ENCODE results near the gene ZNF780A.

Gene ZNF780A

GRCh38 chr19:40088299-40089047, 2.3 kb downstream of the ZNF780A start:
- Histone ChIP-seq H3K4me1 (ENCODE audit: control insufficient read depth, insufficient read depth, low read length) (peaks cover 6% of the 10 kb centered on the region), H3K36me3 (ENCODE audit: control insufficient read depth, insufficient read depth, low read length) (no peaks in the 10 kb centered on the region), H3K27me3 (ENCODE audit: control insufficient read depth, insufficient read depth, low read length, poor library complexity, severe bottlenecking) (no peaks in the 10 kb centered on the region), H3K27ac (ENCODE audit: insufficient read depth, low read depth, low read length, poor library complexity, severe bottlenecking) (no peak overlapping the region), H3K4me3 (ENCODE audit: insufficient read depth, low read depth, low read length) (no peak overlapping the region), H3K9me3 (ENCODE audit: control insufficient read depth, low read length) (no peaks in the 10 kb centered on the region)
- WGBS, 2 experiments = 89 to 91% methylated on average over 3 to 5 of the region's 5 CpGs

- no peak overlapping the region for H3K4me3 ChIP-seq (ENCODE audit: insufficient read depth, low read depth, low read length)
- no peak overlapping the region for H3K27ac ChIP-seq (ENCODE audit: insufficient read depth, low read depth, low read length, poor library complexity, severe bottlenecking)
- H3K36me3 ChIP-seq (ENCODE audit: control insufficient read depth, insufficient read depth, low read length) = peaks cover 21% of the 10 kb centered on the region
- H3K4me1 ChIP-seq (ENCODE audit: control insufficient read depth, insufficient read depth, low read length) = peaks cover 6% of the 10 kb centered on the region
- no peaks in the 10 kb centered on the region for H3K27me3 ChIP-seq (ENCODE audit: control insufficient read depth, insufficient read depth, low read length, poor library complexity, severe bottlenecking)
- WGBS, 2 experiments = 87 to 91% methylated on average over 4 of the region's 4 CpGs
- H3K9me3 ChIP-seq (ENCODE audit: control insufficient read depth, low read length) = no peaks in the 10 kb centered on the region
Measured at GRCh38 chr19:40084948-40085347, 5.8 kb downstream of the ZNF780A start.

- peaks cover 39% of the 10 kb centered on the region for H3K36me3 ChIP-seq (ENCODE audit: control insufficient read depth, insufficient read depth, low read length)
Measured at GRCh38 chr19:40081411-40081810, 9.3 kb downstream of the ZNF780A start.

GRCh38 chr19:40080289-40080688, 10.5 kb downstream of the ZNF780A start:
- no peaks in the 10 kb centered on the region for H3K4me1 ChIP-seq (ENCODE audit: control insufficient read depth, insufficient read depth, low read length)
- WGBS, 2 experiments = 80% methylated on average over 1 of the region's 1 CpG; no CpG with 5 or more reads in 1 of the 2 experiments
- no peak overlapping the region for H3K4me3 ChIP-seq (ENCODE audit: insufficient read depth, low read depth, low read length)
- peaks cover 7% of the 10 kb centered on the region for H3K9me3 ChIP-seq (ENCODE audit: control insufficient read depth, low read length)
- no peak overlapping the region for H3K27ac ChIP-seq (ENCODE audit: insufficient read depth, low read depth, low read length, poor library complexity, severe bottlenecking)
- no peaks in the 10 kb centered on the region for H3K27me3 ChIP-seq (ENCODE audit: control insufficient read depth, insufficient read depth, low read length, poor library complexity, severe bottlenecking)
- H3K36me3 ChIP-seq (ENCODE audit: control insufficient read depth, insufficient read depth, low read length) = peaks cover 50% of the 10 kb centered on the region

More at GRCh38 chr19:40081411-40081810, 9.3 kb downstream of the ZNF780A start:
- Histone ChIP-seq H3K4me1 (ENCODE audit: control insufficient read depth, insufficient read depth, low read length) (no peaks in the 10 kb centered on the region), H3K27me3 (ENCODE audit: control insufficient read depth, insufficient read depth, low read length, poor library complexity, severe bottlenecking) (no peaks in the 10 kb centered on the region), H3K27ac (ENCODE audit: insufficient read depth, low read depth, low read length, poor library complexity, severe bottlenecking) (no peak overlapping the region), H3K9me3 (ENCODE audit: control insufficient read depth, low read length) (peaks cover 7% of the 10 kb centered on the region), H3K4me3 (ENCODE audit: insufficient read depth, low read depth, low read length) (no peak overlapping the region)
- 90 to 95% methylated on average over 1 of the region's 1 CpG for WGBS, 2 experiments

- Histone ChIP-seq H3K4me3 (ENCODE audit: insufficient read depth, low read depth, low read length) (no peak overlapping the region), H3K27ac (ENCODE audit: insufficient read depth, low read depth, low read length, poor library complexity, severe bottlenecking) (no peak overlapping the region), H3K4me1 (ENCODE audit: control insufficient read depth, insufficient read depth, low read length) (no peaks in the 10 kb centered on the region), H3K27me3 (ENCODE audit: control insufficient read depth, insufficient read depth, low read length, poor library complexity, severe bottlenecking) (no peaks in the 10 kb centered on the region), H3K9me3 (ENCODE audit: control insufficient read depth, low read length) (peaks cover 10% of the 10 kb centered on the region), H3K36me3 (ENCODE audit: control insufficient read depth, insufficient read depth, low read length) (peaks cover 67% of the 10 kb centered on the region)
- WGBS, 2 experiments = 91 to 100% methylated on average over 1 of the region's 1 CpG
Measured at GRCh38 chr19:40078377-40078776, 12.4 kb downstream of the ZNF780A start.

GRCh38 chr19:40070058-40070457, 20.7 kb downstream of the ZNF780A start:
- H3K4me1 ChIP-seq (ENCODE audit: control insufficient read depth, insufficient read depth, low read length) = no peaks in the 10 kb centered on the region
- no peaks in the 10 kb centered on the region for H3K27me3 ChIP-seq (ENCODE audit: control insufficient read depth, insufficient read depth, low read length, poor library complexity, severe bottlenecking)
- H3K4me3 ChIP-seq (ENCODE audit: insufficient read depth, low read depth, low read length) = no peak overlapping the region
- peaks cover 14% of the 10 kb centered on the region for H3K36me3 ChIP-seq (ENCODE audit: control insufficient read depth, insufficient read depth, low read length)
- H3K27ac ChIP-seq (ENCODE audit: insufficient read depth, low read depth, low read length, poor library complexity, severe bottlenecking) = no peak overlapping the region
- peaks cover 3% of the 10 kb centered on the region for H3K9me3 ChIP-seq (ENCODE audit: control insufficient read depth, low read length)
- WGBS, 2 experiments = no CpG with 5 or more reads among the region's 1 CpG

GRCh38 chr19:40059624-40060023, 31.1 kb downstream of the ZNF780A start:
- H3K36me3 ChIP-seq (ENCODE audit: control insufficient read depth, insufficient read depth, low read length) = no peaks in the 10 kb centered on the region
- no peaks in the 10 kb centered on the region for H3K4me1 ChIP-seq (ENCODE audit: control insufficient read depth, insufficient read depth, low read length)
- 89% methylated on average over 1 of the region's 1 CpG; no CpG with 5 or more reads in 1 of the 2 experiments for WGBS, 2 experiments
- no peak overlapping the region for H3K4me3 ChIP-seq (ENCODE audit: insufficient read depth, low read depth, low read length)
- H3K27ac ChIP-seq (ENCODE audit: insufficient read depth, low read depth, low read length, poor library complexity, severe bottlenecking) = no peak overlapping the region
- no peaks in the 10 kb centered on the region for H3K27me3 ChIP-seq (ENCODE audit: control insufficient read depth, insufficient read depth, low read length, poor library complexity, severe bottlenecking)
- H3K9me3 ChIP-seq (ENCODE audit: control insufficient read depth, low read length) = no peaks in the 10 kb centered on the region

- no peaks in the 10 kb centered on the region for H3K4me1 ChIP-seq (ENCODE audit: control insufficient read depth, insufficient read depth, low read length)
- no CpG with 5 or more reads among the region's 1 CpG for WGBS, 2 experiments
- H3K36me3 ChIP-seq (ENCODE audit: control insufficient read depth, insufficient read depth, low read length) = no peaks in the 10 kb centered on the region
- H3K27me3 ChIP-seq (ENCODE audit: control insufficient read depth, insufficient read depth, low read length, poor library complexity, severe bottlenecking) = no peaks in the 10 kb centered on the region
- no peaks in the 10 kb centered on the region for H3K9me3 ChIP-seq (ENCODE audit: control insufficient read depth, low read length)
- no peak overlapping the region for H3K27ac ChIP-seq (ENCODE audit: insufficient read depth, low read depth, low read length, poor library complexity, severe bottlenecking)
- no peak overlapping the region for H3K4me3 ChIP-seq (ENCODE audit: insufficient read depth, low read depth, low read length)
Measured at GRCh38 chr19:40057166-40057565, 33.6 kb downstream of the ZNF780A start.

GRCh38 chr19:40056505-40056904, 34.2 kb downstream of the ZNF780A start:
- Histone ChIP-seq H3K36me3 (ENCODE audit: control insufficient read depth, insufficient read depth, low read length) (no peaks in the 10 kb centered on the region), H3K4me1 (ENCODE audit: control insufficient read depth, insufficient read depth, low read length) (no peaks in the 10 kb centered on the region), H3K9me3 (ENCODE audit: control insufficient read depth, low read length) (no peaks in the 10 kb centered on the region), H3K27ac (ENCODE audit: insufficient read depth, low read depth, low read length, poor library complexity, severe bottlenecking) (no peak overlapping the region), H3K4me3 (ENCODE audit: insufficient read depth, low read depth, low read length) (peak overlapping the region; percentile 86), H3K27me3 (ENCODE audit: control insufficient read depth, insufficient read depth, low read length, poor library complexity, severe bottlenecking) (no peaks in the 10 kb centered on the region)
- WGBS, 2 experiments = 39 to 42% methylated on average over 6 to 7 of the region's 7 CpGs

- H3K27me3 ChIP-seq (ENCODE audit: control insufficient read depth, insufficient read depth, low read length, poor library complexity, severe bottlenecking) = no peaks in the 10 kb centered on the region
- H3K9me3 ChIP-seq (ENCODE audit: control insufficient read depth, low read length) = no peaks in the 10 kb centered on the region
- WGBS, 2 experiments = 0 to 2% methylated on average over 38 to 41 of the region's 41 CpGs
- no peaks in the 10 kb centered on the region for H3K4me1 ChIP-seq (ENCODE audit: control insufficient read depth, insufficient read depth, low read length)
- no peak within 1 kb of the TSS for H3K27ac ChIP-seq (ENCODE audit: insufficient read depth, low read depth, low read length, poor library complexity, severe bottlenecking)
- H3K4me3 ChIP-seq (ENCODE audit: insufficient read depth, low read depth, low read length) = peak within 1 kb of the TSS; percentile 86
- no peaks in the 10 kb centered on the region for H3K36me3 ChIP-seq (ENCODE audit: control insufficient read depth, insufficient read depth, low read length)
Measured at GRCh38 chr19:40055832-40056504, 34.8 kb downstream of the ZNF780A start, which contains the start of gene ZNF780B. Gene ZNF780B, minus strand, starts transcription at chr19:40056231. Its CDS starts 5,899 bp downstream, at chr19:40050332.

Measured in ectodermal cell (in vitro differentiated cells).